PC-9 (cell line): ENCODE data around the gene ZBTB21. TPM values are rescaled to one million over a fixed set of nuclear protein-coding genes. Genes with fewer than 3 reads are reported as not detected.

ENCODE experiments used
- BruUV-seq: library from RNA; stranded (reverse); fragments of 400-500 nt; replicated peaks from 2 replicates; lab custom pipeline; 2021; lab: Mats Ljungman, UMichigan
- CTCF ChIA-PET: fragments of 300-600 bp; sonication (Branson Sonifier 250); formaldehyde crosslinking; loops from one replicate; lab custom pipeline; 2022; ENCODE audit warnings: antibody characterized with exemption; lab: Charles Lee
- POLR2A ChIA-PET: fragments of 300-600 bp; sonication (Branson Sonifier 250); formaldehyde crosslinking; loops from one replicate; lab custom pipeline; 2022; ENCODE audit warnings: antibody characterized with exemption; ENCODE audit not compliant: unreplicated experiment; lab: Charles Lee
- DNase-seq, 2 experiments: peaks; one replicate each; pipeline versions ENCODE4 v3.0.0 to v3.0.0-alpha.2; 2015 to 2022; ENCODE audit warnings: mixed read lengths in 1 of 2
- H2AFZ ChIP-seq: fragments of 200-600 bp; sonication (generic); 2 replicates; pipeline ENCODE4 v1.8.1; 2017; ENCODE audit warnings: antibody characterized with exemption
- H3F3A ChIP-seq: fragments of 200-600 bp; sonication (generic); 2 replicates; pipeline ENCODE4 v1.8.1; 2017; ENCODE audit warnings: antibody characterized with exemption, mild to moderate bottlenecking, low read depth; ENCODE audit not compliant: insufficient read depth
- H3K27ac ChIP-seq: fragments of 200-600 bp; sonication (generic); 2 replicates; pipeline ENCODE4 v1.6.1; 2016; ENCODE audit warnings: mixed run types
- H3K27me3 ChIP-seq: fragments of 200-600 bp; sonication (generic); 2 replicates; pipeline ENCODE4 v1.6.1; 2016; ENCODE audit warnings: low read depth, mixed run types; ENCODE audit not compliant: insufficient read depth
- H3K36me3 ChIP-seq: fragments of 200-600 bp; sonication (generic); 2 replicates; pipeline ENCODE4 v1.6.1; 2016; ENCODE audit warnings: low read depth, mixed run types
- H3K4me1 ChIP-seq: fragments of 200-600 bp; sonication (generic); replicated peaks from 2 replicates; pipeline ENCODE4 v1.6.1; 2016; ENCODE audit warnings: mixed run types; ENCODE audit not compliant: insufficient read depth
- H3K4me2 ChIP-seq: fragments of 200-600 bp; sonication (generic); 2 replicates; pipeline ENCODE4 v1.6.1; 2017; ENCODE audit warnings: mixed run types
- H3K4me3 ChIP-seq: fragments of 200-600 bp; sonication (generic); 2 replicates; pipeline ENCODE4 v1.6.1; 2016; ENCODE audit warnings: mixed run types
- H3K79me2 ChIP-seq: fragments of 200-600 bp; sonication (generic); 2 replicates; pipeline ENCODE4 v1.6.1; 2017; ENCODE audit warnings: low read depth, mixed run types
- H3K9me2 ChIP-seq: fragments of 200-600 bp; sonication (generic); 2 replicates; pipeline ENCODE4 v1.8.1; 2017; ENCODE audit warnings: mild to moderate bottlenecking; ENCODE audit not compliant: insufficient read depth
- H3K9me3 ChIP-seq: fragments of 200-600 bp; sonication (generic); 2 replicates; pipeline ENCODE4 v1.8.1; 2016; ENCODE audit warnings: low read depth; ENCODE audit not compliant: insufficient read depth
- H4K20me1 ChIP-seq: fragments of 200-600 bp; sonication (generic); 2 replicates; pipeline ENCODE4 v1.8.1; 2017; ENCODE audit not compliant: insufficient read depth
- CTCF ChIP-seq: fragments of 200-600 bp; sonication (generic); conservative IDR thresholded peaks from 2 replicates; pipeline ENCODE4 v1.6.1; 2017; ENCODE audit warnings: mixed run types, antibody characterized with exemption, mild to moderate bottlenecking, moderate library complexity
- EZH2 ChIP-seq: fragments of 200-600 bp; sonication (generic); IDR thresholded peaks from 2 replicates; pipeline ENCODE4 v1.8.0; 2017; ENCODE audit warnings: antibody characterized with exemption, low read depth
- intact Hi-C: fragments of 100-400 bp; cut with micrococcal nuclease; formaldehyde crosslinking; loops from one replicate; pipeline ENCODE4 v1.10.0; 2022; ENCODE audit not compliant: unreplicated experiment
- total RNA-seq: library from RNA; stranded (reverse); gene quantifications from 2 replicates; pipeline ENCODE4 v1.2.3, GENCODE V29; 2021

Gene ZBTB21
- total RNA-seq, 1 experiment from 2014 or later = 13.5 TPM

GRCh38 chr21:41983229-41983628 lies 26.9 kb downstream of the ZBTB21 start:
- no peaks in the 10 kb centered on the region for H3K9me3 ChIP-seq
- no peak overlapping the region for H2AFZ ChIP-seq
- no peak overlapping the region for H3K27ac ChIP-seq
- no peaks in the 10 kb centered on the region for H3K27me3 ChIP-seq
- no peaks in the 10 kb centered on the region for H4K20me1 ChIP-seq
- ChIA-PET CTCF (no interaction called here), POLR2A (no interaction called here)
- H3K4me1 ChIP-seq = no peaks in the 10 kb centered on the region
- no peak overlapping the region for H3K4me3 ChIP-seq
- no peak for DNase-seq
- H3K4me2 ChIP-seq = no peak overlapping the region
- BruUV-seq = no TSS peak
- H3K36me3 ChIP-seq = no peaks in the 10 kb centered on the region; the same call in 1 of the 2 replicates
- no peaks in the 10 kb centered on the region for H3F3A ChIP-seq
- no peaks in the 10 kb centered on the region for H3K79me2 ChIP-seq
- no peak for TF ChIP-seq CTCF
- no peak for TF ChIP-seq EZH2
- no peaks in the 10 kb centered on the region for H3K9me2 ChIP-seq
- intact Hi-C loops = no loop called here

- intact Hi-C loops = no loop called here
- CTCF ChIA-PET = no interaction called here
- POLR2A ChIA-PET = no interaction called here
Observed at GRCh38 chr21:41980561-41980960, 29.6 kb downstream of the ZBTB21 start.

GRCh38 chr21:41979751-41980369 lies 30.3 kb downstream of the ZBTB21 start:
- ChIA-PET POLR2A (no interaction called here), CTCF (no interaction called here)
- H3K4me2 ChIP-seq = no peak overlapping the region
- intact Hi-C loops = no loop called here
- no peaks in the 10 kb centered on the region for H3F3A ChIP-seq
- H3K27ac ChIP-seq = no peak overlapping the region
- no peak overlapping the region for H3K4me3 ChIP-seq
- TF ChIP-seq EZH2 = no peak
- no peak for TF ChIP-seq CTCF
- no peaks in the 10 kb centered on the region for H3K27me3 ChIP-seq
- no TSS peak for BruUV-seq
- H3K36me3 ChIP-seq = no peaks in the 10 kb centered on the region
- no peaks in the 10 kb centered on the region for H3K9me3 ChIP-seq
- H2AFZ ChIP-seq = no peak overlapping the region
- no peaks in the 10 kb centered on the region for H3K4me1 ChIP-seq
- no peak for DNase-seq
- no peaks in the 10 kb centered on the region for H3K9me2 ChIP-seq
- H3K79me2 ChIP-seq = no peaks in the 10 kb centered on the region
- no peaks in the 10 kb centered on the region for H4K20me1 ChIP-seq

More at GRCh38 chr21:41980561-41980960, 29.6 kb downstream of the ZBTB21 start:
- Histone ChIP-seq H3K79me2 (no peaks in the 10 kb centered on the region), H3K4me3 (no peak overlapping the region), H3K27ac (no peak overlapping the region), H3K4me1 (no peaks in the 10 kb centered on the region), H3F3A (no peaks in the 10 kb centered on the region), H3K4me2 (no peak overlapping the region), H3K27me3 (no peaks in the 10 kb centered on the region), H3K36me3 (no peaks in the 10 kb centered on the region), H3K9me2 (no peaks in the 10 kb centered on the region), H2AFZ (no peak overlapping the region), H4K20me1 (no peaks in the 10 kb centered on the region), H3K9me3 (no peaks in the 10 kb centered on the region)
- BruUV-seq = no TSS peak
- no peak for DNase-seq
- no peak for TF ChIP-seq EZH2
- TF ChIP-seq CTCF = no peak
